GOT3 (cell line): ENCODE data around the gene CRISPLD2.

Source experiments
- DNase-seq: peaks from one replicate; lab custom pipeline; 2025; ENCODE audit warnings: mixed read lengths; lab: John Stamatoyannopoulos, UW

Gene CRISPLD2, protein sequence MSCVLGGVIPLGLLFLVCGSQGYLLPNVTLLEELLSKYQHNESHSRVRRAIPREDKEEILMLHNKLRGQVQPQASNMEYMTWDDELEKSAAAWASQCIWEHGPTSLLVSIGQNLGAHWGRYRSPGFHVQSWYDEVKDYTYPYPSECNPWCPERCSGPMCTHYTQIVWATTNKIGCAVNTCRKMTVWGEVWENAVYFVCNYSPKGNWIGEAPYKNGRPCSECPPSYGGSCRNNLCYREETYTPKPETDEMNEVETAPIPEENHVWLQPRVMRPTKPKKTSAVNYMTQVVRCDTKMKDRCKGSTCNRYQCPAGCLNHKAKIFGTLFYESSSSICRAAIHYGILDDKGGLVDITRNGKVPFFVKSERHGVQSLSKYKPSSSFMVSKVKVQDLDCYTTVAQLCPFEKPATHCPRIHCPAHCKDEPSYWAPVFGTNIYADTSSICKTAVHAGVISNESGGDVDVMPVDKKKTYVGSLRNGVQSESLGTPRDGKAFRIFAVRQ

DNA sequence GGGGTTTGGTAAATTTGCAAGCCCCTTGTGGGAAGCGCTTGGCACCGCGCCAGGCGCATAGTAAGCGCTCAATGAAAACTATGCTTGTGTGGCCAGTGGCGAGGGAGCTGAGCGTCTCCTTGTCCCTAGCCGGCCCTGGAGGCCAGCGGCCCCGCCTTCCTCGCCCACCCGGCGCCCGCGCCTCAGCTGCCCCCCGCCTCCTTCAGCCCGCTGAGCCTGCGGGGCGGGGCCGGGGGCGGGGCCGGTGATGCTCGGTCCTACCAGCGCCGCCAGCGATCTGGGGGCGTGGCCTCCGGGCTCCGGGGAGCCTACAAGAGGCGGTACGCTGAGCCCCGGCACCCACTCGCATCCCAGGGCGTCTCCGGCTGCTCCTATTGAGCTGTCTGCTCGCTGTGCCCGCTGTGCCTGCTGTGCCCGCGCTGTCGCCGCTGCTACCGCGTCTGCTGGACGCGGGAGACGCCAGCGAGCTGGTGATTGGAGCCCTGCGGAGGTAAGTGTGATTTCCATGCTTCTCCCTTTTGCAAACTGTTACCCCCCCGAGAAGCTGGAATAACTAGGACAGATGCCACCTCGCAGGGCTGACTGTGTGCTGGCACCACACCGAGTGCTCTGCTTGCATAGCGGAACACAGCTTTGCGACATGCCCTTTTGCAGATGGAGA lies at the start of gene CRISPLD2:
TSS of gene CRISPLD2 (plus strand) at position 342 of the 661 bp plus-strand sequence. CDS start 18,511 bp downstream, outside the sequence.
- peak; percentile 82 for DNase-seq

DNA sequence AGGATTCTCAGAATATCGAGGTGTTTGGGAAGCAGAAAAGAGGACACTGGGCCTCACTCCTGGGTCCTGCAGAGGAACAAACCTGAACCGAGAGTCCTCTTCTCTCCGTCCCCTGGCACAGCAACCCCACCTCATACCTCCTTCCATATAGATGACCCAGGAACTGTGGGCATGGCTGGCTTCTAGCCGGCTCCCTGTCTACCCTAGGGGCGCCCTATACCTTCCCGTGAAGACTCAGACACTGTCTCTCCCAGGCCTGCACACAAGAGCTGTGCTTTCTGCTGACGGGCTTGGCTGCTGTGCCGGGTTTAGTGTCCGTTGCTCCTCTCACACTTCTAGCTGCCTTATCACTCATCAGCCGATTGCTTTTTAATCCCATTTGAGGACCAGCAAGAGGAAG lies 46.5 kb upstream of the CRISPLD2 start:
- no peak for DNase-seq

DNA sequence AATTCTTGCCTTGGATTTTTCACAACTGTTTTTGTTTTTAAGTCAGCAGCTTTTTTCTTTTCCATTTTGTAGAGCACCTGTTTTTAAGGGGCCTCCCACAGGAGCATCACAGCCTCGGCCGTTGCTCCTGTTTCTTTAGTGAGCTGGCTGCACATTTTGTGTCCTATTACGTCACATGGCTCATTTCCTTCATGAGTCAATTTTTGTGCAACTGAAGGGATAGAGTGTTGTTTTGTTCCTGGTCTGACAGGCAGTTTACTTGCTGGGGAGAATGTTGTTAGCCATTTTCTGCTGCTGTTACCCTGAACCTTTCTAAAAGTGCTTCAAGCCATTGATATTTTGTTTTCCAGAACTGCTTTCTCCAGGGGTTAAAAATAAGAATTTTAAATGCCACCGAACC lies 45.0 kb upstream of the CRISPLD2 start:
- no peak for DNase-seq

DNA sequence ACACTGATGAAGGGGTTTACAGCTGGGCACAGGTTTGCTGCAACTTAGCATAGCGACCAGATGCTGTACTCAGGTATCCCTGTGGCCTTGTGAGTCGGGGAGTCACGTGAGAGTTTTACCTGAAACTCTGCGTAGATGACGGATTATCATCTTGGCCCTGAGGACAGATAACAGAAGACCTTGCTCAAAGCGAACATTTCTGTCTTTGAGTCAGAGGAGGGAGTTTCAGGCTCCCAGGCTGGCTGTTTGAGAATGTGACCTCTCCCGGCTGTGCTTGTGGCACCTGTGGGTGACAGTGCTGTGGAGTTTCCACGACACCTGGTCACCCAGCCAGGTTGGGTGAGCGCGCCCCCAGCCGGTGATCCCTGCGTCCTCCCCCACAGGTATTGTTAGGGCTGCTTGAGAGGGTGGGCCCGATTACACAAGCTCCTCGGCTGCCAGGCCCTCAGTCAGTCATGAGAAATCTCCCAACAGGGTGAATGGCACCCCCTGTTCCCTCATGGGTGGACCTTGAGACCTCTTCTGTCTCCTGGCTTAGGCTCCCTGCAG lies 44.4 kb upstream of the CRISPLD2 start:
- DNase-seq = no peak

DNA sequence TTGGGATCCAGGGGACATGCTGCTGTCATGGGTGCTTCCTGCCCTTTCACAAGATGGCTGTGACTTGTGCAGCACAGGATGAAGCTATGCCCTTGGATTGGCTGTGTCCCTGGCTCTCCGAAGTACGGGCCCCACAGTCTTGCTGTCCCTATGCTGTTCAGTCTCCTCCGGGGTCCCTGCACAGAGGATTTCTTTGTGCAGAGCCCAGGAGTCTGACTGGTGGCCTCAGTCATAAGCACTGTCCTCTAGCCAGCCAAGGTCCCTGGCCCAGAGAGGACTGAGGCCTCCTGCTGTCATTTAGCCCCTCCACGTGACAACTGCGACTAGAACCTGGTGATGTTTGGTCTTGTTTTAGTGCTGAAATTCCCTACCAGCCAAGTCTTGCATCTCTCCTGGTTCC lies 42.4 kb upstream of the CRISPLD2 start:
- no peak for DNase-seq

DNA sequence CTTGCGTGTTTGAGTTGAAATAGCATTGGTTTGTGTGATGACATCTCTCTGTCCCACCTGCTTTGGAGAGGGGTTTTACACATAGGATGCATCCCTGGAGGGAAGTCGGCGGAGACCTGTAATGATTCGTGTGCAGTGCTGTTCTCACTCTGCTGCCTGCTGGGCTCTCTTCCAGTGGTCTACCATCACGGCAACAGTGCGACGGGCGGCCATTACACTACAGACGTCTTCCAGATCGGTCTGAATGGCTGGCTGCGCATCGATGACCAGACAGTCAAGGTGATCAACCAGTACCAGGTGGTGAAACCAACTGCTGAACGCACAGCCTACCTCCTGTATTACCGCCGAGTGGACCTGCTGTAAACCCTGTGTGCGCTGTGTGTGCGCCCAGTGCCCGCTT lies 41.1 kb upstream of the CRISPLD2 start:
- DNase-seq = no peak

DNA sequence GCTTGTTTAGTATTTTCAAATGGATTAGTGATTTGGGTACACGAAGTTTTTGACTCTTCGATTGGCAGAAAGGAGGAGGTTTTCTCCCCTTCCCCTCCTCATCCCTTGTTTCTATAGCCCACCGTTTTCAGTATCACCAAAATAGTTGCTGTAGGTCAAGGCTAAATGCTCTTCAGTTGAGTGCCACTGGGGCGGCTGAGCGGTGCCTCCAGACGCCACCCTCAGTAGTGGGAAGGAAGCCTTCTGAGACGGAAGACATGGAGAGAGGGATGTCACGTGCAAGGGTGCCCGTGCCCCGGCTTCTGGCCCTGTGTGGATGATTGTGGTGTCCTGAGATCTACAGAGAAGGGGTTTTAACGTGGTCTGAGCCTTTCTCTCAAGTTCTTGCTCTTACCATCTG lies 39.7 kb upstream of the CRISPLD2 start:
- no peak for DNase-seq

DNA sequence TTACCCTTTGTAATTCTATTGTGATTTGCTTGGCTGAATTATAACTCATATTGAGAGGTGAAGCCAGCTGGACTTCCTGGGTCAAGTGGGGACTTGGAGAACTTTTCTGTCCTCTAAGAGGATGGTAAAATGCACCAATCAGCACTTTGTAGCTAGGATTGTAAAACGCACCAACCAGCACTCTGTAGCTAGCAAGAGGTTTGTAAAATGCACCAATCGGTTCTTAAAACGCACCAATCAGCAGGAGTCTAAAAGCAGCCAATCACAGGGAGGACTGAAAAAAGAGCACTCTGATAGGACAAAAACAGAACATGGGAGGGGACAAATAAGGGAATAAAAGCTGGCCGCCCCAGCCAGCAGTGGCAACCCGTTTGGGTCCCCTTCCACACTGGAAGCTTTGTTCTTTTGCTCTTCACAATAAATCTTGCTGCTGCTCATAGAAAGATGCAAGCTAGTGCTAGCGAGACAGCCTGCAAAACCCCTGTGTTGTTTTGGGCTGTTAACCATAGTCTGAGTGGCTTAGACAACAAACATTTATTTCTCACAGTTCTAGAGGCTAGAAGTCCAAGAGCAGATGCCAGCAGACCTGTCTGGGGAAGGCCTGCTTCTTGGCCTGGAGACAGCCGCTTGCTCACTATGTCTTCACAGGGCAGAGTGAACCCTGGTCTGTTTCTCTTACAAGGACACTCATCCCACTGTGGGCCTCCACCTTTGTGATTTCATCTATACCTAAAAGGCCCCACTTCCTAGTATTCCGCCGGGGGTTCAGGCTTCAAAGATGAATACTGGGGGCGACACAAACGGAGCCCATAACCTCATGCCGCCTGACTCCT lies 39.0 kb upstream of the CRISPLD2 start:
- no peak for DNase-seq

DNA sequence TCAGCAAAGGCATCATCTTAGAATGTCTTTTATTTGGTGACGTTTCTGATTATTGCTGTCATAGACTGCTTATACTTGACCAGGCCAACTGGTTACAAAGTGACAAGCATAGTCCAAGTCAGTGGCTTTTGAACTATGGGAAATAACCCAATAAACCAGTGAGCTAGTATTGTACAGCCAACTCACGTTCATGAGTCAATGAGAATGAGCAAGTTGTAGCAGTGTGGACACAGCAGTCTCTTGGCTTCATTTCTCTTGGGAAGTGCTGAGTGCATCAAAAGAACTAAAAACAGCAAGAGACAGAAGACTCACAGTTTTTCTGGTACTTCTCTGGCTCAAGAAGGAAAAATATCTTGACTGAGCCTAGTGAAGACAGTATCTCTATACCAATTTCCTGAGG lies 36.9 kb upstream of the CRISPLD2 start:
- no peak for DNase-seq

DNA sequence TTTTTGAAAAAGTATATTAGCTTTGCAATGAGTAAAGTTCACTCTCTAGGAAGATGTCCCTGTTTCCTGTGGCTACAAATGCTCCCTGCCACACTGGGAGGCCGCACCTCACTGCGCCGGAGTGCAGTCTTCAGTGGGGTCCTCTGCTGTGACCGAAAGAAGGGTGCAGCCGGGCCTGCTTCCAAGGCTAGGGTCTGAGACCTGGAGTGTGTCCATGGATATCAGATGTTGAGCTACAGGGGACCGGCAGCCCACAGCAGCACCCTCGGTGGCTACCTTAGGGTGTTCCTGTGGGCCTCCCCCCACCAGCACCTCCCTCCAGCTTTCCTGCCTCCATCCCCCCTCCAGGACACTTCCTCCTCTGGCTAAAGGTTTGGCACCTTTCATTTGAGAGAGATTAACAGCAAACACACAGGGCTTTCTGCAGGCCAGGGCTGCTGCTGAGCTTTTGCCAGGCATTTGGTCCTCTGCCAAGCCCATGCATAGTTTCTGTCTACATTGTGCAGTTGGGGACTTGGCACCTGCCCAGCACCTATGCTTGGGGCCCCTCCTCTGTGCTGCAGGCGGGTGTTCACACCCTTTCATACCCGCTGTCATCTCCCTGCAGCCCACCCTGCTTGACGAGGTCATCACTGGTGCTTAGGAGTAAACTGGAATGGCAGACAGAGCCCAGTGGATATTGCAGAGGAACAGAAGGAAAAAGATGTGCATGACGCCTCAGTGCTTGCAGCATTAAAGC lies 33.8 kb upstream of the CRISPLD2 start:
- DNase-seq = no peak

DNA sequence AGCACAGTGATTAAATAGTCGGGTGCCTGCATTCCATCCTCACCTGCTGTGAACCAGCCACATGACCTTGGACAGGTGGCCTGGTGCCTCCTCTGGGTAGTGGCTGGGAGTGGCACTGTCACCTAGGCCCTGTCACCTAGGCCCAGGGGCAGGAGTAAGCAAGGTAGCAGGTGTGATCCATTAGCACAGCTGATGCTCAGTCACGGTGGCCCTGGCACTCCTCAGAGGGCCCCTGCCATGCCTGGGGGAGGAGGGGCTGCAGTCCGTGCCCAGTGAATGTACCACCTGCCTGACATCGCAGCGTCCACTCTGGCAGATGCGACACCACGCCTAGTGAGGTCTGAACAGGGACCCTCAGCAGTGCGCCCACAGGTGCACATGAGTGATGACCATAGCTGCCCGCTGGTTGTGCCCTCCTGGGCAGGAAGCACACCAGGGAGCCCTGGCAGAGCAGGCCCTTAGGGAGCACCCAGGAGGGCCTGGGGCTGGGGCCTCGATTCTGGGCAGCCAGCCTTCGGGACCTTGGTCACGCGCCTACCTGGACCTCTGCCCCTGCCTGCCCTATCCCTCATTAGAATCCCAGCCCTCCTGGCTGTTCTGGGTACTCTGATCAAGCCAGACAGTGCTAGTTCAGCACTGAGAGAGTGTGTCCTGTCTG lies 33.1 kb upstream of the CRISPLD2 start:
- no peak for DNase-seq

DNA sequence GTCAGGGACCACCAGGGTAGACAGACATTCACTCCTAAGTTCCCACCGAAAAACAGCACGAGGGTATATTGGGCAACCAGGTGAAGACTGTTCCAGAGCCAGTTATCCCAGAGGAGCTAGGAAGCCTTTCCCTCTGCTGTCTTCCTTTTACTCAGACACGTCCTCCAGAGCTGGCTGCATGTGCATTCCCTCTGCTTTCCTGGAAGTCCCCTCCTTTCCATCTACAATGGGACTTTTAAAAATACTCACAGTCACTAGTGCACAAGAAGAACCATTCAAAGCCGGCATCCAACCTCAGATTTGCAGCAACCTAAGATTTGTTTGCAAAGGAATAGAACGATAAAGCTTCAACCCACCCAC lies 32.5 kb upstream of the CRISPLD2 start:
- DNase-seq = no peak

DNA sequence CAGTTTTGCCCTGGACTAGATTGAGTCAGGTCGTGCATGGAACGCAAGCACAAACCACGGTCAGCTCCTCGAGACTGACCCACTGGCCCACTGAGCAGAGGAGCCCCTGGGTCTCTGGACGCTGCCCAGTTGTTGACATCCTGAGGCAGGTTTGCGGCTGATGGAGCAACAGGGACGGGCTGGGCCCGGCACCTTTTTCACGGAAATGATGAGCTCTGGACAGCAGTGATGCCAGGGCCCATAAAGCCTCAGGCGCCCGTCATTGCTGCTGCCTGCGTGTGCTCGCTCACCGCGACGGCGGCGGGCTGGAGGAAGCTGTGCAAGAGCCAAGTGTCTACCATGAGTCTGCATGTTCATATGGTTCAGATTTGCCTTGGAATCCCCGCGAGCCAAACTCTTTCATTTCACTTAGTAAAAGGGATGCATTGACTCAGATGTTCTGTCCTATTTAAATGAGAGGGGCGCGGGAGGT lies 30.8 kb upstream of the CRISPLD2 start:
- DNase-seq = no peak

DNA sequence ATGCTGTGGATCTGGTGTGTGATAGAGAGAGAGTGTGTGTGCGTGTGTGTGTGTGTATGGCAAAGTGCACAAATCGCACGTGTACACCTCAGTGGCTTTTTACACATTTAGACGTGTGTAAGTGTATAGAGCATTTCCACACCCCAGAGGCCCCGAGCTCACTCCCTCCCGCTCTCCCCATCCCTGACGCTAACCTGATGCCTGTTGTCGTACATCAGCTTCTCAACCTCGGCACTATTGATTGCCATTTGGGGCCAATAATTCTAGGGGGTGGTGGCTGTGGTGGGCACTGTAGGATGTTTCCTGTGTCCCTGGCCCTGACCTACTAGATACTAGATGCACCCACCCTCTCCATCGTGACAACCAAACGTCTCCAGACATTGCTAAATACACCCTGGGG lies 30.4 kb upstream of the CRISPLD2 start:
- DNase-seq = no peak

DNA sequence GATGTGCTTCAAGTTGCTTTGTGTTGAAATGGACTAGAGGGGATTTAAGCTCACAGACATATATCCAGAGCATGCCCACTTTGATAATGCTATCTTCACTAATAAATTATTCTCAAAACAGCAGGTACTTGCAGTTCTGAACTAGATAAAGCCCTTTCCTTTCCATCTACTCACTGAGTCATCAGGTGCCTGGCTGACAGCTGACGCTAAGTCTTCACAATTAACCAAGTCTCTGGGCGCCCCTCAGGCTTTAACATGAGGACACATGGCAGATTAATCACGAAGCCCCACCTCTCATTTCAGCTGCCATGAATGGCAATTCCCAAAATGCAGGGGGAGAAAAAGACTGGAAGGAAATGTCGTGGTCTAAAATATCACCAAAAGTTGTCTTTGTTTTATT lies 29.5 kb upstream of the CRISPLD2 start:
- no peak for DNase-seq

DNA sequence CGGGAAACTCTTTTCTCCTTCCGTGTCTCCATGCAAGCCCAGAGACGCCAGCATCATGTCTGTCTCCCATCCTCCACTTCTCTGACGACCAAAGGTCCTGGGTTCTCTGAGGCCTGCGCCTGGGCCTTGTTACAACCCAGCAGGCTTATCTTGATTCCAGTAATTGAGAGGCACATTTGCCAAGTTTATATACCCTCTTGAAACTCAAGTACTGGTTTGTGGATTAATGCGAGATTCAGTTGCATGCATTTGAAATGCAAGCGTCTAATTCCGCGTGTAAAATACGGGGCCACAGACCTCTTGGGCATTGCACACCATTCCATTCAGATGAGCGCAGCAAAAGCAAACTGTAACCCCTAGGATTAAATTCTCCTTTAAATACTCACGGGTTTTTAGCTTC lies 28.7 kb upstream of the CRISPLD2 start:
- DNase-seq = no peak

DNA sequence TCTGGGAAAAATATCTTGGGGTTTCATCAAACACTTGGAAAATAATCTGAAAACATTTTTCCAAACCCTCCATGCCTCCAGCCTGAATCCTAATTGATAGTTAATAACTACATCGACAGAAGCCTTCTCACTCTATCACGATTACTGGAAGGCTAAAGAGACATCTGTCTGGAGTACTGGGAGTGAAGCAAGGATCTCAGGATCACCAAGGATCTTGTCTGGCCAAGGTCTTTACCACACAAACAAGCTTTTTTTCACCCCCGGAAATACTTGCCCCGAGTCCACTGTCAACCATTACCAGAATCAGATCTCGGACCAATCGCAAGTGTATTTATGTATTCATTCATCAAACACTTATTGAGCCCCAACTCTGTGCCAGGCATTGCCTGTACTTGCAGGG lies 28.3 kb upstream of the CRISPLD2 start:
- DNase-seq = no peak

DNA sequence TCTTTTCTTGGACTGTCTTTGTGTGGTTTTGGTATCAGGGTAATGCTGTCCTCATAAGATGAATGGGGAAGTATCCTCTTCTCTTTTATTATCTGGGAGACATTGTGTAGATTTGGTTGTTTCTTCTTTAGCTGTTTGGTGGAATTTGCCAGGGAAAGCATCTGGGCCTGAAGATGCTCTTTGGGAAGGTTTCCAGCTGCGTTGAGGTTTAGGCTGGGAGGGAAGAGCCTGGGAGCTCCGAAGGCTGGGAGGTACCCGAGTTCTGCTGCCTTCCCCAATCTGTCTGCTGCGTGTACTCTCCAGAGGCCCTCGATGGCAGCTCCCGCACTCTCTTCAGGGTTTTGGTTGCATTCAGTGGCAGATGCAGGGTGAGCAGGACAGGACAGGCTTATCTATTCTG lies 25.6 kb upstream of the CRISPLD2 start:
- DNase-seq = no peak

DNA sequence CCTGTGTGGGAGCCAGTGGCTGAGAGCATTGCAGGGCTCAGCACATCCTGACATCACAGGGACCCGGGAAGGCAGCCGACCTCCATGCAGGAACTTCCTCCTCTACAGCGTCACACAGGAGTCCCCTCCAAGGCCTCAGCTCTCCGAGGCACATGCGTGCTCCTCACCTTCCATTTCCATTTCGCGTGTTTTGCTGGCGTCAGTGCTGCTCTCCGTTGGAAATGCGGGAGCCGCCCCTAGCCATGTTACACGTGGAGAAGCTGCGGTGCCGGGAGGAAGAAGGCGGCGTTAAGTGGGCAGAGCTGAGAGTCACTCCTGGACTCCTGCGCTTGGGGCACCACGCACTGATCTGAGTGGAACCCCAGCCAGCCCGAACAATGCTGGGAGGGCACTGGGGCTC lies 25.2 kb upstream of the CRISPLD2 start:
- no peak for DNase-seq

DNA sequence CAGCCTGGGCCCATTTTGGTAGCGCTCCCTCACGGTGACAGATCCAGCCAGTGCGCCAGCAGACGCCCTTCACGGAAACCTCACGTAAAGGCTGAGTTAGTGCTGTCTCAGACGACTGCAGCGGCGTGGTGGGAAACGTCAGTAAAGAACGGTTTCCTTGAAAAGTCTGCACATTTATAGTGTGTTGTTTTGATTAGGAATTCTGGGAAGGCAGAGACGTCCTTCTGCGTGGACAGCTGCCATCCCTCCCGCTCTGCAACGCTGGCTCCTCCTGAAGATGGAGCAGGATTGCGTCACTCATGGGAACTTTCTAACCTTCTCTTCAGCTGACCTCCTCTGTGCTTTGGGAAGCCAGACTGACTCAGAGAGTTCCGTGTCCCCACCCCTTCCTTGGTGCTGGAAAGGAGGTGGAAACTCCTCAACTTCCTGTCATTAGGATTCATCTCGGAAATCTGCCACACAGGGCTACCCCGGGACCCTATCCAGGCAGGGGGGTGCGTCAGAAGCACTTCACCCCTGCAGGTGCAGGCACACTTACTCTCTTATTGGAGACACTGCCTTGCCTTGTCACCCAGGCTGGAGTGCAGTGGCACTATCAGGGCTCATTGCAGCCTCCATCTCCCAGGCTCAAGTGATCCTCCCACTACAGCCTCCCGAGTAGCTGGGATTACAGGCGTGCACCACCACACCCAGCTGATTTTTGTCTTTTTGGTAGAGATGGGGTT lies 24.3 kb upstream of the CRISPLD2 start:
- no peak for DNase-seq
